Measurements from ENCODE around the gene CDH13.

The CDH13 gene

GRCh38 chr16:83818276-83818675 is 1191.5 kb downstream of the CDH13 start:
- Histone ChIP-seq H3K4me1 (ENCODE audit: insufficient read depth, low read length) (no peaks in the 10 kb centered on the region), H3K9me3 (ENCODE audit: insufficient read depth, low read length, severe bottlenecking) (no peaks in the 10 kb centered on the region), H3K27ac (ENCODE audit: low read length) (no peak overlapping the region), H3K4me3 (ENCODE audit: low read depth in 1 of 2, low read length in 2 of 2) (no peak overlapping the region), H4K20me1 (ENCODE audit: insufficient read depth, low read length) (no peaks in the 10 kb centered on the region), H3K27me3 (ENCODE audit: insufficient read depth, low read length, poor library complexity) (no peaks in the 10 kb centered on the region), H3K9ac (ENCODE audit: low read depth, low read length) (no peak overlapping the region), H3K36me3 (ENCODE audit: insufficient read depth, low read length) (no peaks in the 10 kb centered on the region), H3K4me2 (ENCODE audit: insufficient read depth, low read length) (no peak overlapping the region), H2AFZ (ENCODE audit: low read depth, low read length) (no peak overlapping the region), H3K79me2 (ENCODE audit: insufficient read depth, low read length) (no peaks in the 10 kb centered on the region)
- no peak for DNase-seq
- no peak for ATAC-seq (ENCODE audit: insufficient read depth, low read depth)
- TF ChIP-seq EZH2 (IDR thresholded peaks at IDR 0.05; ENCODE audit: borderline replicate concordance, low read depth, low read length, severe bottlenecking), result no peak
- TF ChIP-seq, protein P1, sequence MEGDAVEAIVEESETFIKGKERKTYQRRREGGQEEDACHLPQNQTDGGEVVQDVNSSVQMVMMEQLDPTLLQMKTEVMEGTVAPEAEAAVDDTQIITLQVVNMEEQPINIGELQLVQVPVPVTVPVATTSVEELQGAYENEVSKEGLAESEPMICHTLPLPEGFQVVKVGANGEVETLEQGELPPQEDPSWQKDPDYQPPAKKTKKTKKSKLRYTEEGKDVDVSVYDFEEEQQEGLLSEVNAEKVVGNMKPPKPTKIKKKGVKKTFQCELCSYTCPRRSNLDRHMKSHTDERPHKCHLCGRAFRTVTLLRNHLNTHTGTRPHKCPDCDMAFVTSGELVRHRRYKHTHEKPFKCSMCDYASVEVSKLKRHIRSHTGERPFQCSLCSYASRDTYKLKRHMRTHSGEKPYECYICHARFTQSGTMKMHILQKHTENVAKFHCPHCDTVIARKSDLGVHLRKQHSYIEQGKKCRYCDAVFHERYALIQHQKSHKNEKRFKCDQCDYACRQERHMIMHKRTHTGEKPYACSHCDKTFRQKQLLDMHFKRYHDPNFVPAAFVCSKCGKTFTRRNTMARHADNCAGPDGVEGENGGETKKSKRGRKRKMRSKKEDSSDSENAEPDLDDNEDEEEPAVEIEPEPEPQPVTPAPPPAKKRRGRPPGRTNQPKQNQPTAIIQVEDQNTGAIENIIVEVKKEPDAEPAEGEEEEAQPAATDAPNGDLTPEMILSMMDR (IDR thresholded peaks at IDR 0.05; ENCODE audit: borderline replicate concordance, extremely low read depth, low read length, poor library complexity, severe bottlenecking), result no peak

- H3K4me3 ChIP-seq (ENCODE audit: low read depth in 1 of 2, low read length in 2 of 2), result no peak overlapping the region
- DNase-seq (no peak), ATAC-seq (ENCODE audit: insufficient read depth, low read depth) (no peak)
- no peaks in the 10 kb centered on the region for H3K4me1 ChIP-seq (ENCODE audit: insufficient read depth, low read length)
- no peaks in the 10 kb centered on the region for H3K36me3 ChIP-seq (ENCODE audit: insufficient read depth, low read length)
- H4K20me1 ChIP-seq (ENCODE audit: insufficient read depth, low read length), result no peaks in the 10 kb centered on the region
- no peak overlapping the region for H3K4me2 ChIP-seq (ENCODE audit: insufficient read depth, low read length)
- H3K27me3 ChIP-seq (ENCODE audit: insufficient read depth, low read length, poor library complexity), result no peaks in the 10 kb centered on the region
- no peak overlapping the region for H2AFZ ChIP-seq (ENCODE audit: low read depth, low read length)
- H3K9ac ChIP-seq (ENCODE audit: low read depth, low read length), result no peak overlapping the region
- H3K27ac ChIP-seq (ENCODE audit: low read length), result no peak overlapping the region
- TF ChIP-seq, protein P1 (IDR thresholded peaks at IDR 0.05; ENCODE audit: borderline replicate concordance, extremely low read depth, low read length, poor library complexity, severe bottlenecking), result no peak
- no peak for TF ChIP-seq EZH2 (IDR thresholded peaks at IDR 0.05; ENCODE audit: borderline replicate concordance, low read depth, low read length, severe bottlenecking)
- no peaks in the 10 kb centered on the region for H3K9me3 ChIP-seq (ENCODE audit: insufficient read depth, low read length, severe bottlenecking)
- H3K79me2 ChIP-seq (ENCODE audit: insufficient read depth, low read length), result no peaks in the 10 kb centered on the region
Measured at GRCh38 chr16:83819361-83819760, 1192.6 kb downstream of the CDH13 start.

GRCh38 chr16:83826146-83826913 is 1199.6 kb downstream of the CDH13 start:
- Histone ChIP-seq H3K4me1 (ENCODE audit: insufficient read depth, low read length) (peaks cover 4% of the 10 kb centered on the region; the same call in 1 of the 2 replicates), H3K79me2 (ENCODE audit: insufficient read depth, low read length) (no peaks in the 10 kb centered on the region), H4K20me1 (ENCODE audit: insufficient read depth, low read length) (no peaks in the 10 kb centered on the region), H3K27ac (ENCODE audit: low read length) (no peak overlapping the region), H3K9ac (ENCODE audit: low read depth, low read length) (no peak overlapping the region), H3K9me3 (ENCODE audit: insufficient read depth, low read length, severe bottlenecking) (no peaks in the 10 kb centered on the region), H2AFZ (ENCODE audit: low read depth, low read length) (peak overlapping the region; percentile 45), H3K27me3 (ENCODE audit: insufficient read depth, low read length, poor library complexity) (no peaks in the 10 kb centered on the region), H3K4me2 (ENCODE audit: insufficient read depth, low read length) (peak overlapping the region; percentile 27; the same call in 1 of the 2 replicates), H3K4me3 (ENCODE audit: low read depth in 1 of 2, low read length in 2 of 2) (no peak overlapping the region), H3K36me3 (ENCODE audit: insufficient read depth, low read length) (no peaks in the 10 kb centered on the region)
- ATAC-seq (ENCODE audit: insufficient read depth, low read depth), result peak; percentile 99
- peak; percentile 78 for DNase-seq
- TF ChIP-seq, protein P1 (IDR thresholded peaks at IDR 0.05; ENCODE audit: borderline replicate concordance, extremely low read depth, low read length, poor library complexity, severe bottlenecking), result peak; percentile 96
- TF ChIP-seq EZH2 (IDR thresholded peaks at IDR 0.05; ENCODE audit: borderline replicate concordance, low read depth, low read length, severe bottlenecking), result no peak
